ENCODE data around the gene BRINP3. TPM values are rescaled to one million over a fixed set of nuclear protein-coding genes. Genes with fewer than 3 reads are reported as not detected.

The BRINP3 gene
- total RNA-seq (2011; cell fraction: chromatin; rRNA removed; ENCODE audit: low replicate concordance) = 3.6 and 7.0 TPM in 2 replicates
- 1.7 and 2.7 TPM in 2 replicates for total RNA-seq (2011; cell fraction: nucleolus; rRNA removed)
- total RNA-seq (2011; cell fraction: nucleoplasm; rRNA removed) = 1.6 and 1.8 TPM in 2 replicates
- 0.09 and 0.16 TPM in 2 replicates for total RNA-seq (2014; rRNA removed)
- total RNA-seq (2014; rRNA removed; fragmentation: Illumina TruSeq; extraction: Trizol) = 0.10 and 0.22 TPM in 2 replicates
- total RNA-seq (2015; rRNA removed; fragmentation: Illumina TruSeq; extraction: Trizol) = 0.11 and 0.45 TPM in 2 replicates
- 0.16 and 0.31 TPM in 2 replicates for total RNA-seq (2021)
- 0.75 and 2.3 TPM in 2 replicates for polyA plus RNA-seq (2011; rRNA removed)
- polyA plus RNA-seq (2011; cell fraction: cytosol; rRNA removed) = 0.46 and 1.9 TPM in 2 replicates
- 1.2 and 3.1 TPM in 2 replicates for polyA plus RNA-seq (2011; cell fraction: nucleus; rRNA removed)
- 0.04 and 0.16 TPM in 2 replicates for polyA plus RNA-seq (2012)
- 0.09 and 0.28 TPM in 2 replicates for polyA plus RNA-seq (2014; fragmentation: Illumina TruSeq; extraction: Trizol)
- under 1 TPM; 0.24 to 0.28 TPM for polyA plus RNA-seq (2014; fragmentation: Nextera tagmentation; extraction: Ambion mirVana)
- polyA plus RNA-seq (2014; rRNA removed) = not detected in 2 replicates
- polyA minus RNA-seq (2011; rRNA and poly(A)+ RNA removed) = 2.7 and 8.0 TPM in 2 replicates
- polyA minus RNA-seq (2011; cell fraction: cytosol; rRNA and poly(A)+ RNA removed) = 0.29 and 1.1 TPM in 2 replicates
- polyA minus RNA-seq (2011; cell fraction: nucleus; rRNA and poly(A)+ RNA removed) = 0.94 and 19.0 TPM in 2 replicates
- percentile 24 among the genes with signal in this experiment for Bru-seq, nascent RNA
- percentile 19 among the genes with signal in this experiment for BruChase-seq, experiment 1, labeled RNA remaining after a 2-hour chase
- BruChase-seq, experiment 2, labeled RNA remaining after a 6-hour chase = percentile 20 among the genes with signal in this experiment
- long read RNA-seq, experiment 1, partial matches to known transcripts = 0 of 3 reads
- long read RNA-seq, experiment 1, other reads (novel, unspliced or antisense) = 1 of 3 reads
- long read RNA-seq, experiment 2 = 0 reads
- long read RNA-seq, experiment 3 = 0 reads

GRCh38 chr1:190477762-190478148 lies at the start of gene BRINP3:
TSS of gene BRINP3 (minus strand) at chr1:190477864.
- CTCF ChIA-PET (ENCODE audit: low intra/inter-chr PET ratio) = no interaction called here
- intact Hi-C loops (cut with micrococcal nuclease) (no loop called here), in situ Hi-C loops (cut with MboI) (no loop called here)
- POLR2A ChIA-PET = no interaction called here
- 1% methylated on average over 4 of the region's 4 CpGs for WGBS (ENCODE audit: insufficient coverage, low coverage, missing lambda C conversion rate)
- Histone ChIP-seq H3K79me2 (ENCODE audit: control insufficient read depth, insufficient read depth, low read length) (no peaks in the 10 kb centered on the region), H3K4me3 (no peak within 1 kb of the TSS), H3K36me3 (ENCODE audit: control insufficient read depth, insufficient read depth, low read length) (no peaks in the 10 kb centered on the region), H3K4me1 (replicated peaks in 1 of 2; ENCODE audit: control insufficient read depth in 2 of 2, insufficient read depth in 2 of 2, low read length in 2 of 2) (no peaks in the 10 kb centered on the region), H3K27ac (ENCODE audit: extremely low read depth, low read depth, low read length) (no peak within 1 kb of the TSS), H2AFZ (ENCODE audit: low read depth, low read length) (no peak within 1 kb of the TSS), H4K20me1 (replicated peaks; ENCODE audit: control insufficient read depth, insufficient read depth, low read length) (no peaks in the 10 kb centered on the region), H3K9ac (ENCODE audit: insufficient read depth in 1 of 2, low read depth in 2 of 2, low read length in 2 of 2) (no peak within 1 kb of the TSS), H3K4me2 (ENCODE audit: insufficient read depth, low read length) (no peak within 1 kb of the TSS), H3K9me1 (ENCODE audit: control insufficient read depth, insufficient read depth, low read length) (no peaks in the 10 kb centered on the region), H3K9me3 (replicated peaks; ENCODE audit: control insufficient read depth, insufficient read depth, low read depth, low read length) (no peaks in the 10 kb centered on the region), H3K27me3 (ENCODE audit: control insufficient read depth in 2 of 2, insufficient read depth in 2 of 2, low read length in 2 of 2) (no peaks in the 10 kb centered on the region)
- no peak for DNase-seq (ENCODE audit: extremely low read depth in 1 of 4, low spot score in 3 of 4)
- TF ChIP-seq ZNF134 (CRISPR knock-in tag; conservative IDR thresholded peaks at IDR 0.05) = no peak
- no peak for TF ChIP-seq IRF1 (CRISPR knock-in tag; IDR thresholded peaks at IDR 0.05; ENCODE audit: borderline replicate concordance)
- TF ChIP-seq, protein P1, sequence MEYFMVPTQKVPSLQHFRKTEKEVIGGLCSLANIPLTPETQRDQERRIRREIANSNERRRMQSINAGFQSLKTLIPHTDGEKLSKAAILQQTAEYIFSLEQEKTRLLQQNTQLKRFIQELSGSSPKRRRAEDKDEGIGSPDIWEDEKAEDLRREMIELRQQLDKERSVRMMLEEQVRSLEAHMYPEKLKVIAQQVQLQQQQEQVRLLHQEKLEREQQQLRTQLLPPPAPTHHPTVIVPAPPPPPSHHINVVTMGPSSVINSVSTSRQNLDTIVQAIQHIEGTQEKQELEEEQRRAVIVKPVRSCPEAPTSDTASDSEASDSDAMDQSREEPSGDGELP (CRISPR knock-in tag; IDR thresholded peaks at IDR 0.05; ENCODE audit: borderline replicate concordance) = no peak
- peak; percentile 4; the same call in 1 of the 2 replicates for TF ChIP-seq CBFA2T3 (IDR thresholded peaks at IDR 0.05)
- BruUV-seq (replicated peaks) = no TSS peak
- no peak for FAIRE-seq
- ATAC-seq = no peak
